Stomach (tissue), 4 donors: ENCODE results near the gene LOXHD1.

ENCODE experiments used
- POLR2A ChIP-seq, 4 donors: fragments of 450-650 bp; IDR thresholded peaks; one replicate each; pipeline ENCODE4 v1.6.1; 2016; ENCODE audit warnings: antibody characterized with exemption in 4 of 4, control low read depth in 2 of 4, mild to moderate bottlenecking in 1 of 4, moderate library complexity in 1 of 4
- POLR2AphosphoS5 ChIP-seq, 3 donors: sonication (generic); formaldehyde crosslinking; IDR thresholded peaks; one replicate each; pipeline ENCODE4 v1.6.1; 2016; ENCODE audit warnings: antibody characterized with exemption in 3 of 3

DNA sequence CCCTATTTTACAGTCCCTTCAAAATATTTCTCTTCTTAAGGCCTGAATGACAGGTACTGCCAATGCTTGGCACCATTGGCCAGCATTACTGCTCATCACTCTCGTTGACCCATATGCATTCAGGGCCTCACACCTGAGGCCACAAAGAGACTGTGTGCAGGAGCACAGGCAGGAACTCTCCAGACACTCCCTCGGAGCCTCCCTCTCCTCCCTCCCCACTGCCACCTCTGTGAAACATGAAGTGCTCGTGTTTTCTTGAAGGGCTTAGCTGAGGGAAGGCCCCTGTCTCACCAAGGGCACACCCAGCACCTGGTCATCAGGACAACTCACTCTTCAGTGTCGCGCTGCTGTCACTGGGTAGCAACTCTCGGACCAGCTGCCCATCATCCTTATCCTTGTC is 85.3 kb downstream of the LOXHD1 start:
- TF ChIP-seq POLR2AphosphoS5 (IDR thresholded peaks at IDR 0.05) (no peak), POLR2A (IDR thresholded peaks at IDR 0.05) (no peak)
